OCI-LY1 (cell line): ENCODE data around the gene RAB40C.

ENCODE experiments used
- CTCF ChIP-seq: fragments of 200-600 bp; sonication (generic), shearing (Covaris generic); IDR thresholded peaks from 2 replicates; pipeline ENCODE4 v1.5.1; 2017; ENCODE audit warnings: mild to moderate bottlenecking, antibody characterized with exemption, low read length, moderate library complexity, mixed read lengths
- EZH2 ChIP-seq: fragments of 200-600 bp; sonication (generic), shearing (Covaris generic); IDR thresholded peaks from 2 replicates; pipeline ENCODE4 v1.8.0; 2017; ENCODE audit warnings: borderline replicate concordance, mixed run types, mild to moderate bottlenecking, antibody characterized with exemption, low read length, moderate library complexity, mixed read lengths

- TF ChIP-seq EZH2 (no peak), CTCF (no peak)
Measured at GRCh38 chr16:634051-634670, 44.3 kb downstream of the RAB40C start.
